ENCODE measurements around the gene C6orf141.
A peak's percentile ranks its signal among the peaks of the same experiment; 100 is the strongest.

The C6orf141 gene

DNA sequence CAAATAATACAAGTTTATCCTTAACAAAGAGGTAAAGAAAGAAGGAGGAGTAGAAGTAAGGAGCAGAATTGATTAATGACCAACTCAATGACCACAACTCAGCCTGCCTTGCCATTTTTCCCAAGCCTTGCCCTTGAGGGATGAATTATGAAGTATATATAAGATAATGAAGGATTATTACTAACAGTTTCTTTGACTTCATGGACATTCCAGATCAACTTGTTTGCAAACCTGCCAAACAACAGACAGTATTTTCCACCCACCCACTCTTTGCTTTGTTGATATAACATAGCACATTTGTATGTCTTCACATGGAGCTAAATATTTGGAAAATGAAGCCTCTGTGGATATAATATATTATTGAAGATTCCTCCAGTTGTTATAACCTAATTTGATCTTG, 9.9 kb upstream of the C6orf141 start:
- DNase-seq: no peak

DNA sequence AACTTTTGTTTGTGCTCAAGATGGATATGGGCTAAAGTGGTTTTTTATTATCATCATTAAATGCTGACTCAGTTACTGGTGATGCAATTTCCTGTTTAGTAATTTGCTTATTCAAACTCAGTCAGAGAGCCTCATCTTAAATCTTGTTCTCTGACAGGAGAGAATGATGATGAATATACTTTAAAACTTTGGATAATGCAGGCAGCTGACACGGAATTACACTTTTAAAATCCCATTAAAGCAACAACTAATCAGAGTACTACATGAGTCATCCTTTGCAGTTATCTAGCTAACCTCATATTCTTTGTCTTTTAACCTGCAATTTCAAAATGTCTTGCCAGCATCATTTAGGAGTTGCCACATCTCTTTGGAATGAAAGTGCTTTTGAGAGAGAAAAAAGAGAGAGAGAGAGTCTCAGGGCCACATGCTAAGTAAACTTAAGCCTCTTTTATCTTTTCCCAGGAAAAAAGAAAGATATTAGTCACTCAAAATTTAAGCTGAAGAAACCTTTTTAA, 9.2 kb upstream of the C6orf141 start:
- no peak for DNase-seq

- DNase-seq: no peak
Observed at GRCh38 chr6:49541936-49542335, 8.5 kb upstream of the C6orf141 start.

DNA sequence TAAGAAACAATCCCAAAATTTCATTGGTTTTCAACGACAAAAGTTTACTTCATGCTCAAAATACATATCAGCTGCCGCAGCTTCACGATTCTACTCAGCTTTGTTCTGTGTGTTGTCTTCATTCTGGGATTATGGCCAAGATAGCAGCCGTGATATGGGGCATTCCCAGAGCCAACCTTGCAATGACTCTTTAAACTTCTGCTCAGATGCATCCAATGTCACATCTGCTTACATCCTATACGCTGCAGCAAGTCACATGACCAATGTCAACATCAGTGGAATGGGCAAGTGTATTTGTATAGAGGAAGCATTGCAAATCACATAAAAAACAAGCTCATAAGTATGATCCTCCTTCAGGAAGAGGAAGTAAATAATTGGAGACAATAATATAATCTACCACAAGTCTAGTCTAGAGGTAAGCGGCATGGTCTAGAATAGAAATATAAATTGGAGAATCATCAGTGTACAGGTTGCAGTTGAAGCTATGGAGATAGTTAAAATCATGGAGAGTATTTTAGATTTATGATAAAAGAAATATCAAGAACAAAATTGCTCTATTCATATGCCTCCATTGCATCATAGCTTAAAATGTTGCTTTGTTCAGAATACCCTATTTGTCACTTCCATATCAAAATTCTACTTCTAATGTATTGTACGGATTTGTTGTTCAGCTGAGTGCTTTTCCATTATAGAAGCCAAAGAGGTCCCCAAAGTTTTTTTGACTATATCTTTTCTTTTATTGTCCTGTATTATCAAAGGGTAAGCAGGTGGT, 7.2 kb upstream of the C6orf141 start:
- no peak for DNase-seq

GRCh38 chr6:49546331-49546730, 4.1 kb upstream of the C6orf141 start:
- DNase-seq: no peak

DNA sequence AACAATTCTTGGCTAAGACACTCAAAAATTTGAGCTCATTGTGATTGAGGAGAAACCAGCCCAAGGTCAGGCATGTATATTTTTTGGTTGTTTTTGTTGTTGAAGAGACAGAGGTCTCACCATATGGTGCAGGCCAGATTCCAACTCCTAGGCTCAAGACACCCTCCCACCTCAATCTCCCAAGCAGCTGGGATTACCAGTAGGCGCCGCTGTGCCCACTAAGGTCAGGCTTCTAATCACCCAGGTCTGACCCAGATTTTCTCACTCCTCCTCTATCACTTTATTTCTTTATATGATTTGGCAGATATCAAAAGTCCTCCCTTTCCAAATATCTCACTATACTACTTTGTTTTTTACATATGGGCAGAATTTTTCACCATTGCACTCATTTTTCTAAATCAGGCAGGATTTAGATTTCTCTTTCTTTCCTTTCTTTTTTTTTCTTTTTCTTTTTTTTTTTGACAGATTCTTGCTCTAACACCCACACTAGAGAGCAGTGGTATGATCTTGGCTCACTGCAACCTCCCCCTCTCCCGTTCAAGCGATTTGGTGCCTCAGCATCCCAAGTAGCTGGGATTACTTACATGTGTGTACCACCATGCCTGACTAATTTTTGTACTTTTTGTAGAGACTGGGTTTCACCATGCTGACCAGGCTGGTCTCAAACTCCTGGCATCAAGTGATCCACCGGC, 1.7 kb upstream of the C6orf141 start:
- no peak for DNase-seq

GRCh38 chr6:49549691-49550491, 577 bp upstream of the C6orf141 start:
- DNase-seq: no peak

GRCh38 chr6:49551078-49551865, 804 bp downstream of the C6orf141 start:
- DNase-seq: peak; percentile 16

DNA sequence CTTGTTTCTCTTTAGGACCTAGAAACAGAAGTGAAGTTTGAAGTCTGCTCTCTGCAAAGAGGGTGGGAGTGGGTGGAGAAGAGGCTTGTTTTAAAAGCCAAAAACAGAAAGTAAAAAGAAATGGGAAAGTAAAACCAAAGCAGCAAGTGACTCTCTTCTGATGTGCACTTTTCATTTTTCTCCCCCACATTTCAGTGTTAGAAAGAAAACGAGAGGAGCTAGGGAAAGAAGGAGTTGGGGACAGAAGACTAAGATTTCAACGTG, 1.3 kb downstream of the C6orf141 start:
- DNase-seq: no peak

DNA sequence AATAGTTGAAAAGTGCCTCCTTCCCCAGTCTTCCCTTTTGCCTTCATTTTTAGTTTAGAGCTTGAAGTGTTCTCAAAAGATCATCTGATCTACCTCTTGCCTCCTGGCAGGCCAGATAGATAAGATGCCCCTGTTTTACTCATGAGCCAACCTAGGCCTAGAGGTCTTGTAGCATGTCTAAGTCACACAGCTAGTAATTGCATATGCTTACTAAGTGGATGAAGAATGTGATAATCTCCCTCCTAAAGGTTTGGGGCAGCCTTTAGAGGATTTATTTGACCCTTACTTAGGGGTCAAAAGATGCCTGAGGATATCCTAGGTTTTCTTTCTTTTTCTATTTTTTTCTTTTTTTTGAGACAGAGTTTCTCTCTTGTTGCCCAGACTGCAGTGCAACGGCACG, 2.1 kb downstream of the C6orf141 start:
- DNase-seq: no peak

DNA sequence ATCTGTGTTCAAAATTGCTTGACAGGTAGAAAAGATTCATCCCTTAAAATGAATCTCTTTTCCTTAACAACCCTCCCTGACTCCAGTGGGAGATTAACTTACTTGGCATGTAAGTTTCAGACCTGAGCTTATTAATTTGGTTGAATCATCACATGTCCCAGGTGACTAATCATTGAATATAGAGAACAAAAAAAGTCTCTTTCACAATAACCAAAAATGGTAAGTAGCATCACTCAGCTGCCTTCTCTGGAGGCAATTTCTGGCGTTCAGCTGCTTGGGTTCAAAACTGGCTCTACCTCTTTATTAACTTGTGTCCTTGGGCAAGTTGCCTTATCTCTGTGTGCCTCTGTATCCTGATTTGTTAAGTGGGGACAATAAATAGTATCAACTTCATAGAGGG, 2.9 kb downstream of the C6orf141 start:
- no peak for DNase-seq

DNA sequence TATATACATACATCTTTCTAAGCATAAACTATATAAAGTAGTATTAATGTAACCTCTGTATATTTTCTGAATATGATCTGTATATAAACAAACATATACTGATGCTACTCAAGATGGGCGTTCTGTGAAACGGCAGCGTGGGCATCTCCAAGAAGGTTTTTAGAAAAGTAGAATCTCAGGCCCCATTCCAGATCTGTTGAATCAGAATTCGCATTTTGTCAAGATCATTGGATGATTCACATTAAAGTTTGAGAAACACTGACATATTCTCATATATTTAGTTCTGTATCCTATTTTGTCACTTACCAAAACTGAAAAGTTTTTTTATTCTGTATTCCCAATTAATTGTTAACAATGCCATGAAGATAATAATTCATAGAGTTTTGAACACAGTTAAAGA, 5.5 kb downstream of the C6orf141 start:
- DNase-seq: no peak

DNA sequence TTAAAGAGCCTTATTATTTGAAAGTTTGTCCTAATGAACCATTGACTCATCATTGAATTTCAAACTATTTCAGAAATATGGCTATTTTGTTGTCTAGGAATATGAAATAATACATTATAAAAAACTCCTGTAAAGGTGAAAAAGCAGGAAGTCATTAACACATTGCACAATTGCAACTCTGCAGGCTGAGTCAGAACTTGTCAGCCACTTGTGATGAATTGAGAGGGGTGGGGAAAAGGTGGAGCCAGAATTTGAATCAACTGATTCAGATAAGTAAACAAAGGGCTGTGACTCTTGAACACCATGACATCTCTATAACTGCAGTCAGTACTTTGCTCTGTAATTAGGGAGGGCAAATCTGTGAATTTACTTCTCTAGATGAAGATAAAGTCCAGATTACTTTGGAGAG, 6.0 kb downstream of the C6orf141 start:
- DNase-seq: no peak

GRCh38 chr6:49557177-49557576, 6.7 kb downstream of the C6orf141 start:
- no peak for DNase-seq

GRCh38 chr6:49558238-49558637, 7.8 kb downstream of the C6orf141 start:
- DNase-seq: no peak

DNA sequence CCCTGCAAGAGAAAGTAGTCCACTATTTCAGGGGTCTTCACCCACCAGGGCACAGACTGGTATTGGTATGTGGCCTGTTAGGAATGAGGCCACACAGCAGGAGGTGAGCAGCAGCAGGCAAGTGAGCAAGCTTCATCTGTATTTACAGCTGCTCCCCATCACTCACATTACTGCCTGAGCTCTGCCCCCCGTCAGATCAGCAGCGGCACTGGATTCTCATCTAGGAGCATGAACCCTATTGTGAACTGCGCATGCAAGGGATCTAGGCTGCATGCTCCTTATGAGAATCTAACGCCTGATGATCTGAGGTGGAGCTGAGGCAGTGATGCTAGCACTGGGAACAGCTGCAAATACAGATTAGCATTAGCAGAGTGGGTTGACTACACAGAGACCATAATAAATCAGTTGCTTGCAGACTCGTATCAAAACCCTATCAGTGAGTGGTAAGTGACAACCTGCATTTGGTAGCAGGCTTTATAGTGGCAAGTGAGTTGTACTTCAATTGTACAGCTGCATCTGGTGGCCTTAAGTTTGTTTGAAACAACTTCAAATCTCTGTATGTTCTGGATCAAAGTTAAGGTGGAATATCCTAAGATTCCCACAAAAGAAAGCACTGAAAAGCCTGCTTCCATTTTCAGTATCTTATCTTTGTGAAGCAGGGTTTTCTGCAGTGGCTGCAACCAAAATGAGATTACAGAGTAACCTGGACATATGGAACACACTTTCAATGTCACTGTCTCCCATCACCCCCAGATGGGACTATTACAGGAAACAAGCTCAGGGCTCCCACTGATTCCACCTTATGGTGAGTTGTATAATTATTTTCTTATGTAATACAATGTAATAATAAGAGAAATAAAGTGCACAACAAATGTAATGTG, 12.8 kb downstream of the C6orf141 start:
- DNase-seq: no peak

DNA sequence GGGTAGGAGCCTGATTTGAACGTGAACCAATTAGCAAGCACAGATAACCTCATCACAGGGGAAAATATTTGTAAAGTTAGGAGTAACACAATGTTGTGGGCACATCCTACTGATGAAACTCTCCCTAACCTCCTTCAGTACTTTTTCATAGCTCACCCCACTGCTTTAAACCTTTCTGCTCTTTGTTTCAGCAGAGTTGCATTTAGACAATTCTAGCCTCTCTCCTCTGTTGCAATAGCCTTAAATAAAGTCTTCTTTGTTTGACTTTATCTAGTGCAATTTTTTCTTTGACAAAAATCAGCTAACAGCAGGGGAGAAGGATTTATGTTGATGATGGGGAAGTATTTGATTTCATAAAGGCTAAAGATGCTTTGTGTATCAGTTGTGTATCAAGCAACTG, 14.1 kb downstream of the C6orf141 start:
- DNase-seq: no peak

DNA sequence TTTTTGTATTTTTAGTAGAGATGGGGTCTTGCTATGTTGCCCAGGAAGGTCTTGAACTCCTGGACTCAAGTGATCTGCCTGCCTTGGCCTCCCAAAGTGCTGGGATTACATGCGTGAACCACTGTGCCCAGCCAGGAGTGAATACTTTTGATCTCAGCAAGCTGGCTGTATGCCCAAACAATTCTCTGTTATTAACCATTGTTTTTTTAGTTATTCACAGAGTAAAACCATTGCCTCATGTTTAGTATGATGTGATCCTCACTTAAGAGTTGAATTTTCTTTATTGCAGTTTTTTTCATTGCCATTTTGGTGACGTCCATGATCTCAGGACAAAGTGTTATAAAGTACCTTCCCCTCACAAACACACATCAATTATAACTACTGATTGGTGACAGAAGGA, 14.8 kb downstream of the C6orf141 start:
- DNase-seq: no peak

DNA sequence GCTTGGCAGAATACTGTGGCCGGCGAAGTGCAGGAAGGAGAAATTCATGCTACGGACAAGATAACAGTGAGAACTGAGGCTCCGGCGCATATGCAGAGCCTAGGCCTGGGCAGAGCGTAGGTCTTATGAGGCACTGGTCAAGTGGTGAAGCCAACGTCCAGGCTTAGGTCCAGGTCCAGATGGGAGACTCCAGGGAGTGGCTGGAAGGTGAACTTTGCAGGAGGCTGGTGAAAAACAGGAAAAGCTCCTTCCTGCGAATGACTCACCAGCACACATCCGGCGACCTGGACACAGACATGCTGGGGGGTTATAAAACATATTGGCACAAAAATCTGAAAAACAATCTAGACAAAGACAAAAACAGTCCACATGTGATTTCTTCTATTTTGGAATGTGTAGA, 15.4 kb downstream of the C6orf141 start:
- no peak for DNase-seq

GRCh38 chr6:49570474-49571079, 20.1 kb downstream of the C6orf141 start:
- no peak for DNase-seq

- no peak for DNase-seq
Observed at GRCh38 chr6:49576618-49577017, 26.1 kb downstream of the C6orf141 start.

DNA sequence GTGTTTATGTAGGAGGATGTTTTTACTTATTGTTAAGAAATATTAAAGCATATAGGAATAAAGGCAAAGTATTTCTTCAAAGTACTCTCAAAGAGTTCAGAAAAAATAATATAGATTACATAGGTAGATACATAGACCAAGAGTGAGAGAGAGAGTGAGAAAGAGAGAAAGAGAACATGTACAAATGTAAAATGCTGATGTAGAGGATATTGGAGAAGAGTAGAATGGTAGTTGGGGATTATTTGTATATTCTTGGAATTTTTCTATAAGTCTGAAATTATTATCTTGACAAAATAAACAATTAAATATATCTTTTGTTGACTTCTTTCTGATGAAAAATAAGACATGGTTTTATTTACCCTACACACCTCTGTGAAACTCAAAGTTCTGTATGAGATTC, 29.2 kb downstream of the C6orf141 start:
- no peak for DNase-seq

Measured in DMS79 treated with DMSO at 0.1 percent for 48 hours (cell line).